GM23338 (cell line): Measurements from ENCODE around the gene MT1F. TPM values are rescaled to one million over a fixed set of nuclear protein-coding genes. Genes with fewer than 3 reads are reported as not detected.

ENCODE experiments used
- ATAC-seq: fragments of 200-7000 bp; cut with Tn5 transposase; 3 replicates; pipeline ENCODE4 v1.9.1; 2020
- DNase-seq: peaks from one replicate; pipeline ENCODE4 v3.0.0-alpha.2; 2015; ENCODE audit warnings: low spot score
- H2AFZ ChIP-seq: fragments of 200-600 bp; sonication (generic); 2 replicates; pipeline ENCODE4 v1.8.0; 2016; ENCODE audit warnings: antibody characterized with exemption, mild to moderate bottlenecking, moderate library complexity
- H3F3A ChIP-seq: fragments of 200-600 bp; sonication (generic); replicated peaks from 2 replicates; pipeline ENCODE4 v1.8.0; 2017; ENCODE audit warnings: antibody characterized with exemption, mixed run types, low read depth
- H3K27ac ChIP-seq: fragments of 200-600 bp; sonication (generic); 2 replicates; pipeline ENCODE4 v1.6.1; 2016; ENCODE audit warnings: low read depth
- H3K27me3 ChIP-seq: fragments of 200-600 bp; sonication (generic); 2 replicates; pipeline ENCODE4 v1.8.0; 2016; ENCODE audit warnings: mild to moderate bottlenecking, mixed run types, moderate library complexity; ENCODE audit not compliant: insufficient read depth
- H3K36me3 ChIP-seq: fragments of 200-600 bp; sonication (generic); 2 replicates; pipeline ENCODE4 v1.8.0; 2016; ENCODE audit warnings: mild to moderate bottlenecking; ENCODE audit not compliant: insufficient read depth
- H3K4me1 ChIP-seq: fragments of 200-600 bp; sonication (generic); 2 replicates; pipeline ENCODE4 v1.8.0; 2016; ENCODE audit warnings: mild to moderate bottlenecking, moderate library complexity; ENCODE audit not compliant: insufficient read depth
- H3K4me2 ChIP-seq: fragments of 200-600 bp; sonication (generic); 2 replicates; pipeline ENCODE4 v1.7.1; 2017; ENCODE audit warnings: mixed run types
- H3K4me3 ChIP-seq: fragments of 200-600 bp; sonication (generic); 2 replicates; pipeline ENCODE4 v1.6.1; 2016; ENCODE audit warnings: mixed run types
- H3K79me2 ChIP-seq: fragments of 200-600 bp; sonication (generic); replicated peaks from 2 replicates; pipeline ENCODE4 v1.8.0; 2017; ENCODE audit warnings: mild to moderate bottlenecking; ENCODE audit not compliant: insufficient read depth
- H3K9me2 ChIP-seq: fragments of 200-600 bp; sonication (generic); 2 replicates; pipeline ENCODE4 v1.8.0; 2017; ENCODE audit not compliant: insufficient read depth
- H4K20me1 ChIP-seq: fragments of 200-600 bp; sonication (generic); replicated peaks from 2 replicates; pipeline ENCODE4 v1.8.0; 2017; ENCODE audit warnings: mild to moderate bottlenecking; ENCODE audit not compliant: insufficient read depth
- H3K27ac Mint-ChIP-seq: 2 replicates; pipeline ENCODE4 v1.8.0; 2020; ENCODE audit warnings: inconsistent platforms, mild to moderate bottlenecking, moderate library complexity, mixed read lengths
- H3K27me3 Mint-ChIP-seq: 3 replicates; pipeline ENCODE4 v1.8.0; 2022; ENCODE audit warnings: low read depth, mild to moderate bottlenecking, moderate library complexity, mixed read lengths, inconsistent platforms; ENCODE audit not compliant: insufficient read depth, poor library complexity
- H3K36me3 Mint-ChIP-seq: 3 replicates; pipeline ENCODE4 v1.8.0; 2021; ENCODE audit warnings: low read depth, mild to moderate bottlenecking, inconsistent platforms, moderate library complexity, mixed read lengths
- H3K4me1 Mint-ChIP-seq: 3 replicates; pipeline ENCODE4 v1.8.0; 2020; ENCODE audit warnings: mild to moderate bottlenecking, inconsistent platforms, mixed read lengths
- H3K4me3 Mint-ChIP-seq: 3 replicates; pipeline ENCODE4 v1.8.0; 2021; ENCODE audit warnings: moderate library complexity, mild to moderate bottlenecking, inconsistent platforms, mixed read lengths
- H3K9me3 Mint-ChIP-seq: 3 replicates; pipeline ENCODE4 v1.8.0; 2020; ENCODE audit warnings: moderate library complexity, mild to moderate bottlenecking, inconsistent platforms, mixed read lengths
- CREB1 ChIP-seq: fragments of 250-450 bp; sonication (Bioruptor Pico); IDR thresholded peaks from 2 replicates; pipeline ENCODE4 v1.5.0; 2020; ENCODE audit warnings: low read depth, mild to moderate bottlenecking, moderate library complexity
- CTCF ChIP-seq, 2 experiments: fragments of 200-600 bp in 1 of 2; sonication (generic) in 1 of 2; conservative IDR thresholded peaks; 2 replicates each; pipeline versions ENCODE4 v1.5.1 to v1.6.1; 2016 to 2017; ENCODE audit warnings: antibody characterized with exemption in 2 of 2, low read depth in 2 of 2, mild to moderate bottlenecking in 2 of 2, moderate library complexity in 1 of 2
- ETS1 ChIP-seq: IDR thresholded peaks from 2 replicates; pipeline ENCODE4 v1.6.1; 2016; ENCODE audit warnings: antibody characterized with exemption
- EZH2 ChIP-seq: fragments of 200-600 bp; sonication (generic); IDR thresholded peaks from one replicate; pipeline ENCODE4 v1.8.0; 2017; ENCODE audit warnings: antibody characterized with exemption, mild to moderate bottlenecking, low read depth; ENCODE audit not compliant: unreplicated experiment
- EZH2phosphoT487 ChIP-seq: fragments of 200-600 bp; sonication (generic); IDR thresholded peaks from one replicate; pipeline ENCODE4 v1.8.1; 2018; ENCODE audit warnings: antibody characterized with exemption; ENCODE audit not compliant: unreplicated experiment
- JUNB ChIP-seq: IDR thresholded peaks from one replicate; pipeline ENCODE4 v1.6.1; 2016; ENCODE audit warnings: antibody characterized with exemption; ENCODE audit not compliant: unreplicated experiment
- NANOG ChIP-seq: IDR thresholded peaks from 2 replicates; pipeline ENCODE4 v1.6.1; 2016; ENCODE audit warnings: antibody characterized with exemption, borderline replicate concordance
- REST ChIP-seq: IDR thresholded peaks from one replicate; pipeline ENCODE4 v1.6.1; 2018; ENCODE audit warnings: antibody characterized with exemption; ENCODE audit not compliant: unreplicated experiment
- STAT1 ChIP-seq: IDR thresholded peaks from one replicate; pipeline ENCODE4 v1.6.1; 2016; ENCODE audit warnings: antibody characterized with exemption; ENCODE audit not compliant: unreplicated experiment
- ZNF331 ChIP-seq: fragments of 250-450 bp; sonication (Bioruptor Pico); IDR thresholded peaks from 2 replicates; pipeline ENCODE4 v1.5.0; 2020; ENCODE audit warnings: low read depth, mild to moderate bottlenecking, moderate library complexity
- polyA plus RNA-seq: library from polyadenylated mRNA; unstranded; fragments of >200 nt; fragmentation: Nextera tagmentation; extraction: Ambion mirVana; gene quantifications from 2 replicates; pipeline ENCODE4 v1.2.1, GENCODE V29; 2016
- total RNA-seq: library from RNA; depleted of rRNA; stranded (reverse); fragments of >200 nt; shearing (Covaris generic); gene quantifications from 2 replicates; pipeline ENCODE4 v1.2.3, GENCODE V29; 2014

Gene MT1F
- total and polyA plus RNA-seq, 2 experiments from 2014 or later, result 7.4 to 107 TPM

GRCh38 chr16:56689171-56689570 lies 31.4 kb downstream of the MT1F start (continued):
- no peak for TF ChIP-seq REST

- H3K4me2 ChIP-seq, result no peak overlapping the region
- Mint-ChIP-seq H3K27me3 (peaks cover 14% of the 10 kb centered on the region), H3K36me3 (peaks cover 16% of the 10 kb centered on the region), H3K4me1 (peaks cover 7% of the 10 kb centered on the region; the same call in 2 of the 3 replicates), H3K27ac (no peak overlapping the region), H3K9me3 (peaks cover 11% of the 10 kb centered on the region; the same call in 2 of the 3 replicates), H3K4me3 (no peak overlapping the region)
- H2AFZ ChIP-seq, result no peak overlapping the region
- no peaks in the 10 kb centered on the region for H3K9me2 ChIP-seq
- no peaks in the 10 kb centered on the region for H3K27me3 ChIP-seq
- H3F3A ChIP-seq, result no peaks in the 10 kb centered on the region
- H3K36me3 ChIP-seq, result no peaks in the 10 kb centered on the region
- peaks cover 4% of the 10 kb centered on the region; the same call in 1 of the 2 replicates for H3K4me1 ChIP-seq
- H4K20me1 ChIP-seq, result no peaks in the 10 kb centered on the region
- DNase-seq, result no peak
- H3K27ac ChIP-seq, result no peak overlapping the region
- no peak overlapping the region for H3K4me3 ChIP-seq
- H3K79me2 ChIP-seq, result no peaks in the 10 kb centered on the region
- ATAC-seq, result no peak
- TF ChIP-seq ZNF331 (CRISPR knock-in tag) (no peak), CREB1 (CRISPR knock-in tag) (no peak), ETS1 (no peak), STAT1 (no peak), JUNB (no peak), CTCF (conservative IDR thresholded peaks at IDR 0.05; ENCODE audit: low read depth in 2 of 2) (no peak), NANOG (no peak), REST (no peak), EZH2 (no peak), EZH2phosphoT487 (no peak)
Measured at GRCh38 chr16:56690420-56691122, 32.8 kb downstream of the MT1F start.
